SK-N-MC (cell line): ENCODE results near the gene HSF2BP.
A peak's percentile ranks its signal among the peaks of the same experiment; 100 is the strongest.

Experiments used
- DNase-seq: peaks from one replicate; pipeline ENCODE4 v3.0.0-alpha.2; 2011; ENCODE audit warnings: low read depth, low spot score
- H3K27ac ChIP-seq: fragments of 200-600 bp; sonication (generic); 2 replicates; pipeline ENCODE4 v1.5.1; 2016; ENCODE audit warnings: mixed run types
- H3K36me3 ChIP-seq: fragments of 200-600 bp; sonication (generic); 2 replicates; pipeline ENCODE4 v1.6.1; 2017; ENCODE audit warnings: antibody characterized with exemption, low read length, mixed read lengths; ENCODE audit not compliant: insufficient read depth
- H3K4me3 ChIP-seq: fragments of 200-600 bp; sonication (generic); 2 replicates; pipeline ENCODE4 v1.5.1; 2016
- H3K9ac ChIP-seq: fragments of 200-600 bp; sonication (generic); 2 replicates; pipeline ENCODE4 v1.8.0; 2017; ENCODE audit warnings: mixed run types, mixed read lengths; ENCODE audit not compliant: insufficient read length
- H3K9me3 ChIP-seq: fragments of 200-600 bp; sonication (generic); 2 replicates; pipeline ENCODE4 v1.6.1; 2017; ENCODE audit warnings: low read depth, mild to moderate bottlenecking, antibody characterized with exemption, low read length, moderate library complexity, mixed read lengths
- EZH2 ChIP-seq: fragments of 200-600 bp; sonication (generic); IDR thresholded peaks from one replicate; pipeline ENCODE4 v1.6.1; 2017; ENCODE audit warnings: antibody characterized with exemption
- FOXP2 ChIP-seq: optimal IDR thresholded peaks from 2 replicates; pipeline ENCODE3; 2011; ENCODE audit warnings: mild to moderate bottlenecking, moderate library complexity; ENCODE audit not compliant: insufficient read depth; ENCODE audit errors: extremely low read length, control extremely low read depth
- POLR2AphosphoS5 ChIP-seq: IDR thresholded peaks from 2 replicates; pipeline ENCODE4 v1.6.1; 2012; ENCODE audit warnings: mild to moderate bottlenecking, low read depth, low read length, borderline replicate concordance

HSF2BP gene

GRCh38 chr21:43645976-43646375 is 13.3 kb downstream of the HSF2BP start:
- Histone ChIP-seq H3K27ac (no peak overlapping the region), H3K4me3 (peak overlapping the region; percentile 36; the same call in 1 of the 2 replicates), H3K36me3 (no peaks in the 10 kb centered on the region), H3K9me3 (no peaks in the 10 kb centered on the region), H3K9ac (no peak overlapping the region)
- TF ChIP-seq EZH2 (no peak), POLR2AphosphoS5 (no peak), FOXP2 (no peak)
- DNase-seq, result no peak

GRCh38 chr21:43645136-43645891 is 14.0 kb downstream of the HSF2BP start:
- H3K4me3 ChIP-seq, result no peak overlapping the region

GRCh38 chr21:43644609-43645008 is 14.7 kb downstream of the HSF2BP start:
- TF ChIP-seq FOXP2 (no peak), POLR2AphosphoS5 (no peak), EZH2 (no peak)
- Histone ChIP-seq H3K27ac (no peak overlapping the region), H3K9ac (no peak overlapping the region), H3K9me3 (no peaks in the 10 kb centered on the region), H3K4me3 (no peak overlapping the region), H3K36me3 (no peaks in the 10 kb centered on the region)
- no peak for DNase-seq

More at GRCh38 chr21:43645136-43645891, 14.0 kb downstream of the HSF2BP start:
- TF ChIP-seq POLR2AphosphoS5 (no peak), FOXP2 (no peak), EZH2 (no peak)
- no peaks in the 10 kb centered on the region for H3K36me3 ChIP-seq
- H3K9ac ChIP-seq, result no peak overlapping the region
- no peak for DNase-seq
- H3K27ac ChIP-seq, result no peak overlapping the region
- H3K9me3 ChIP-seq, result no peaks in the 10 kb centered on the region

- Histone ChIP-seq H3K4me3 (no peak overlapping the region), H3K27ac (no peak overlapping the region), H3K9me3 (no peaks in the 10 kb centered on the region), H3K36me3 (no peaks in the 10 kb centered on the region), H3K9ac (no peak overlapping the region)
- no peak for DNase-seq
- TF ChIP-seq EZH2 (no peak), POLR2AphosphoS5 (no peak), FOXP2 (no peak)
Observed at GRCh38 chr21:43644071-43644470, 15.2 kb downstream of the HSF2BP start.

- Histone ChIP-seq H3K27ac (no peak overlapping the region), H3K4me3 (no peak overlapping the region), H3K36me3 (no peaks in the 10 kb centered on the region), H3K9ac (no peak overlapping the region), H3K9me3 (no peaks in the 10 kb centered on the region)
- no peak for TF ChIP-seq POLR2AphosphoS5
- TF ChIP-seq FOXP2, result no peak
- TF ChIP-seq EZH2, result no peak
- no peak for DNase-seq
Observed at GRCh38 chr21:43643193-43643592, 16.1 kb downstream of the HSF2BP start.

- Histone ChIP-seq H3K9ac (peak overlapping the region; percentile 47), H3K27ac (peak overlapping the region; percentile 91), H3K36me3 (no peaks in the 10 kb centered on the region), H3K4me3 (peak overlapping the region; percentile 25), H3K9me3 (no peaks in the 10 kb centered on the region)
- TF ChIP-seq POLR2AphosphoS5 (no peak), FOXP2 (no peak), EZH2 (no peak)
- no peak for DNase-seq
Observed at GRCh38 chr21:43640400-43640799, 18.9 kb downstream of the HSF2BP start.

- Histone ChIP-seq H3K27ac (peak overlapping the region; percentile 91), H3K9me3 (no peaks in the 10 kb centered on the region), H3K36me3 (no peaks in the 10 kb centered on the region), H3K9ac (peak overlapping the region; percentile 63), H3K4me3 (peak overlapping the region; percentile 25)
- TF ChIP-seq FOXP2 (peak; percentile 87), EZH2 (no peak)
- DNase-seq, result no peak
Observed at GRCh38 chr21:43639470-43640353, 19.6 kb downstream of the HSF2BP start.

GRCh38 chr21:43637530-43638158 is 21.6 kb downstream of the HSF2BP start:
- Histone ChIP-seq H3K36me3 (no peaks in the 10 kb centered on the region), H3K4me3 (no peak overlapping the region), H3K9ac (no peak overlapping the region), H3K27ac (peak overlapping the region; percentile 91), H3K9me3 (no peaks in the 10 kb centered on the region)
- DNase-seq, result no peak
- TF ChIP-seq EZH2, result no peak
- TF ChIP-seq FOXP2, result no peak
- no peak for TF ChIP-seq POLR2AphosphoS5
